ENCODE results near the gene CFDP1.
A peak's percentile ranks its signal among the peaks of the same experiment; 100 is the strongest.

CFDP1 gene

GRCh38 chr16:75288181-75288580 lies 145.1 kb downstream of the CFDP1 start:
- Histone ChIP-seq H3K9me3 (ENCODE audit: insufficient read depth, low read depth, low read length) (no peaks in the 10 kb centered on the region), H2AFZ (ENCODE audit: low read length) (no peak overlapping the region), H3K36me3 (ENCODE audit: insufficient read depth, low read length) (peaks cover 5% of the 10 kb centered on the region; the same call in 1 of the 2 replicates), H4K20me1 (ENCODE audit: insufficient read depth, low read length, poor library complexity, severe bottlenecking) (no peaks in the 10 kb centered on the region), H3F3A (ENCODE audit: low read depth) (no peaks in the 10 kb centered on the region), H3K9me2 (replicated peaks; ENCODE audit: low read depth, low read length) (no peaks in the 10 kb centered on the region), H3K4me2 (ENCODE audit: low read depth, low read length, poor library complexity, severe bottlenecking) (peak overlapping the region; percentile 54), H3K4me3 (ENCODE audit: low read length, poor library complexity, severe bottlenecking) (peak overlapping the region; percentile 40), H3K27me3 (ENCODE audit: insufficient read depth, low read length, poor library complexity, severe bottlenecking) (peaks cover 11% of the 10 kb centered on the region), H3K79me2 (ENCODE audit: insufficient read depth, low read length) (no peaks in the 10 kb centered on the region), H3K9ac (ENCODE audit: low read depth, low read length, poor library complexity, severe bottlenecking) (peak overlapping the region; percentile 13), H3K4me1 (ENCODE audit: insufficient read depth, low read length, poor library complexity, severe bottlenecking) (peaks cover 29% of the 10 kb centered on the region)
- no peak for TF ChIP-seq EZH2phosphoT487 (IDR thresholded peaks at IDR 0.05; ENCODE audit: borderline replicate concordance)

GRCh38 chr16:75287708-75288107 lies 145.6 kb downstream of the CFDP1 start:
- Histone ChIP-seq H3K9ac (ENCODE audit: low read depth, low read length, poor library complexity, severe bottlenecking) (peak overlapping the region; percentile 13), H2AFZ (ENCODE audit: low read length) (no peak overlapping the region), H3K9me2 (replicated peaks; ENCODE audit: low read depth, low read length) (no peaks in the 10 kb centered on the region), H3F3A (ENCODE audit: low read depth) (no peaks in the 10 kb centered on the region), H3K9me3 (ENCODE audit: insufficient read depth, low read depth, low read length) (no peaks in the 10 kb centered on the region), H3K36me3 (ENCODE audit: insufficient read depth, low read length) (peaks cover 3% of the 10 kb centered on the region; the same call in 1 of the 2 replicates), H3K27me3 (ENCODE audit: insufficient read depth, low read length, poor library complexity, severe bottlenecking) (peaks cover 11% of the 10 kb centered on the region), H4K20me1 (ENCODE audit: insufficient read depth, low read length, poor library complexity, severe bottlenecking) (no peaks in the 10 kb centered on the region), H3K79me2 (ENCODE audit: insufficient read depth, low read length) (no peaks in the 10 kb centered on the region), H3K4me2 (ENCODE audit: low read depth, low read length, poor library complexity, severe bottlenecking) (peak overlapping the region; percentile 54), H3K4me3 (ENCODE audit: low read length, poor library complexity, severe bottlenecking) (peak overlapping the region; percentile 40), H3K4me1 (ENCODE audit: insufficient read depth, low read length, poor library complexity, severe bottlenecking) (peaks cover 29% of the 10 kb centered on the region)
- TF ChIP-seq CTCF (conservative IDR thresholded peaks at IDR 0.05; ENCODE audit: low read length): no peak
- TF ChIP-seq EZH2phosphoT487 (IDR thresholded peaks at IDR 0.05; ENCODE audit: borderline replicate concordance): no peak

- Histone ChIP-seq H4K20me1 (ENCODE audit: insufficient read depth, low read length, poor library complexity, severe bottlenecking) (no peaks in the 10 kb centered on the region), H3K9me2 (replicated peaks; ENCODE audit: low read depth, low read length) (no peaks in the 10 kb centered on the region)
Measured at GRCh38 chr16:75286389-75286788, 146.9 kb downstream of the CFDP1 start.

More at GRCh38 chr16:75286389-75286788, 146.9 kb downstream of the CFDP1 start:
- H3K4me3 ChIP-seq (ENCODE audit: low read length, poor library complexity, severe bottlenecking): no peak overlapping the region
- H3K27me3 ChIP-seq (ENCODE audit: insufficient read depth, low read length, poor library complexity, severe bottlenecking): peaks cover 18% of the 10 kb centered on the region
- H3K9ac ChIP-seq (ENCODE audit: low read depth, low read length, poor library complexity, severe bottlenecking): no peak overlapping the region
- no peak overlapping the region for H3K4me2 ChIP-seq (ENCODE audit: low read depth, low read length, poor library complexity, severe bottlenecking)
- TF ChIP-seq CTCF (conservative IDR thresholded peaks at IDR 0.05; ENCODE audit: low read length) (no peak), EZH2phosphoT487 (IDR thresholded peaks at IDR 0.05; ENCODE audit: borderline replicate concordance) (no peak)
- no peaks in the 10 kb centered on the region for H3K79me2 ChIP-seq (ENCODE audit: insufficient read depth, low read length)
- no peak overlapping the region for H2AFZ ChIP-seq (ENCODE audit: low read length)
- H3K36me3 ChIP-seq (ENCODE audit: insufficient read depth, low read length): no peaks in the 10 kb centered on the region
- H3K9me3 ChIP-seq (ENCODE audit: insufficient read depth, low read depth, low read length): no peaks in the 10 kb centered on the region
- peaks cover 29% of the 10 kb centered on the region for H3K4me1 ChIP-seq (ENCODE audit: insufficient read depth, low read length, poor library complexity, severe bottlenecking)
- H3F3A ChIP-seq (ENCODE audit: low read depth): no peaks in the 10 kb centered on the region

Measured in Loucy (cell line).